T-helper 17 cell (primary cell): ENCODE results near the gene NPAS3. TPM values are rescaled to one million over a fixed set of nuclear protein-coding genes. Genes with fewer than 3 reads are reported as not detected.
A peak's percentile ranks its signal among the peaks of the same experiment; 100 is the strongest.

Experiments
- ATAC-seq: fragments of 150-1000 bp; cut with Tn5 transposase; 2 replicates; pipeline ENCODE4 v1.10.0; 2021; ENCODE audit warnings: mild to moderate bottlenecking, moderate library complexity
- DNase-seq, 3 donors: peaks; one replicate each; pipeline versions ENCODE4 v3.0.0 to v3.0.0-alpha.2; 2020 to 2021
- H3K9me3 ChIP-seq: one replicate; pipeline ENCODE4 v1.7.0; 2013; ENCODE audit warnings: low read length, mild to moderate bottlenecking; ENCODE audit not compliant: control insufficient read depth, poor library complexity, severe bottlenecking
- H3K27ac Mint-ChIP-seq: one replicate; pipeline ENCODE4 v1.8.0; 2022; ENCODE audit warnings: mild to moderate bottlenecking, moderate library complexity, mixed read lengths
- H3K27me3 Mint-ChIP-seq: one replicate; pipeline ENCODE4 v1.8.0; 2022; ENCODE audit warnings: mixed read lengths
- H3K36me3 Mint-ChIP-seq: one replicate; pipeline ENCODE4 v1.8.0; 2022; ENCODE audit warnings: low read depth, mixed read lengths
- H3K4me1 Mint-ChIP-seq: one replicate; pipeline ENCODE4 v1.8.0; 2022; ENCODE audit warnings: mild to moderate bottlenecking, mixed read lengths
- H3K4me3 Mint-ChIP-seq: one replicate; pipeline ENCODE4 v1.8.0; 2022; ENCODE audit warnings: mild to moderate bottlenecking, moderate library complexity, mixed read lengths
- total RNA-seq, 4 donors: library from RNA in 2 of 4; stranded (reverse) in 2 of 4; gene quantifications; one replicate each; pipeline ENCODE4 v1.2.3 and lab custom pipeline; 2022 to 2026

Gene NPAS3
- total RNA-seq, 2 donors from 2014 or later, result not detected

DNA sequence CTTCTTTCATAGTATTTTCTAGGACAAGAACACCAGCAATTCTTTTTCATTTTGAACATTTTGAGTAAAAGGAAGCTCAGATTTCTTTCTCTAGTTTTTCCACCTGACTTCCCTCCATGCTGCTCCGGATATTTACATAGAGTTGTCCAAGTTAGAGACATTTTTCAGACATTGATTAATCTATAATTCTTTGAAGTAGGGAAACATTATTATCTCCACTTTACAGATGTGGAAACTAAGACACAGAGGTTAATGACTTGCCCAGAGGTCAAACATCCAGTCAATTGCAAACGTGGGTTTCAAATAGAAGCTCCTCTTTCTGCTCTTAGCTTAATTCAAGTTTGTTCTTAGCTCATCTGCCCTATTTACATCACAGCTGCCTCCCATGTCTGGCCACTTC, 873.9 kb downstream of the NPAS3 start:
- H3K9me3 ChIP-seq, result no peaks in the 10 kb centered on the region
- Mint-ChIP-seq H3K4me1 (no peaks in the 10 kb centered on the region), H3K27ac (no peak overlapping the region), H3K36me3 (no peaks in the 10 kb centered on the region), H3K27me3 (peaks cover 36% of the 10 kb centered on the region), H3K4me3 (no peak overlapping the region)
- DNase-seq (no peak), ATAC-seq (no peak)

- Mint-ChIP-seq H3K36me3 (no peaks in the 10 kb centered on the region), H3K4me1 (no peaks in the 10 kb centered on the region), H3K27me3 (peaks cover 38% of the 10 kb centered on the region), H3K27ac (no peak overlapping the region), H3K4me3 (no peak overlapping the region)
- DNase-seq (no peak), ATAC-seq (no peak)
- no peaks in the 10 kb centered on the region for H3K9me3 ChIP-seq
These were observed 875.3 kb downstream of the NPAS3 start for GRCh38 chr14:33814010-33814409.

- H3K27me3 Mint-ChIP-seq, result no peaks in the 10 kb centered on the region
- H3K27ac Mint-ChIP-seq, result no peak overlapping the region
- H3K4me1 Mint-ChIP-seq, result peaks cover 9% of the 10 kb centered on the region
- no peak overlapping the region for H3K4me3 Mint-ChIP-seq
- DNase-seq (no peak), ATAC-seq (no peak)
- no peaks in the 10 kb centered on the region for H3K36me3 Mint-ChIP-seq
- H3K9me3 ChIP-seq, result no peaks in the 10 kb centered on the region
These were observed 895.2 kb downstream of the NPAS3 start for GRCh38 chr14:33833706-33834465.

DNA sequence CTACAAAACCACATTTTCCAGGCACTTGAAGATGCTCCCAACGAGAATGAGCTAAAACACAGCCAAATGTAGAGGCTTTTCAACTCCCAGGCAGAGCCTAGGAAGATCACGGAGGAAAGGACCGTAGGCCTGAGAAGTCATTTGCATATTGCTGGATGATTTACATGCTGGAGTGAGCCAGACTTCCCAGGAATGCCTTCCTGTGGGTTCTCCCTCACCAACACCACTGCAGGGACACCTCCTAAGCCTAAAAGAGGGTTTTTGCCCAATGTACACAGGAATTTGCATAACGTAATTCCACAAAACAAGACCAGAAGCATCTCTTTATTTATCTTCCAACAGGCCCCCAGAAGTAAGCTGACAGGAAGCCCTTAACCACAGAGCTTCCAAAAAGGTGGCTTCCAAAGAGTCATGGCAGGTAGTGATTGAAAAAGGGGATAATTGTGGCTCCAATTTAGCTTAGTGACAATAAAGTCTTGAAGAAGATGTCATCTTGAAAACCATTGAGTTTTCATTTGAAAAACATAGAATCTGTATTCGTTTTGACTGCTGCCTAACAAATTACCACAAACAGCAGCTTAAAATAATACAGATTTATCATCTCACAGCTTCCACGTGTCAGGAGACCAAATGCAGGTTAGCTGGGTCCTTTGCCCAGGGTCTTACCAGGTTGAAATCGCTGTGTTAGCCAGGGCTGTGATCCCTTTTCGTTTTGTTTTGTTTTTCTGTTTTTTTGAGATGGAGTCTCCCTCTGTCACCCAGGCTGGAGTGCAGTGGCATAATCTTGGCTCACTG, 896.0 kb downstream of the NPAS3 start:
- DNase-seq, result no peak
- H3K36me3 Mint-ChIP-seq, result no peaks in the 10 kb centered on the region
- no peaks in the 10 kb centered on the region for H3K9me3 ChIP-seq
- H3K27ac Mint-ChIP-seq, result no peak overlapping the region
- H3K4me3 Mint-ChIP-seq, result no peak overlapping the region
- peaks cover 13% of the 10 kb centered on the region for H3K4me1 Mint-ChIP-seq
- no peak for ATAC-seq
- no peaks in the 10 kb centered on the region for H3K27me3 Mint-ChIP-seq

- no peak overlapping the region for H3K4me3 Mint-ChIP-seq
- ATAC-seq (no peak), DNase-seq (no peak)
- H3K27me3 Mint-ChIP-seq, result no peaks in the 10 kb centered on the region
- no peak overlapping the region for H3K27ac Mint-ChIP-seq
- H3K9me3 ChIP-seq, result no peaks in the 10 kb centered on the region
- H3K4me1 Mint-ChIP-seq, result peaks cover 14% of the 10 kb centered on the region
- H3K36me3 Mint-ChIP-seq, result no peaks in the 10 kb centered on the region
These were observed 896.6 kb downstream of the NPAS3 start for GRCh38 chr14:33835261-33835655.

DNA sequence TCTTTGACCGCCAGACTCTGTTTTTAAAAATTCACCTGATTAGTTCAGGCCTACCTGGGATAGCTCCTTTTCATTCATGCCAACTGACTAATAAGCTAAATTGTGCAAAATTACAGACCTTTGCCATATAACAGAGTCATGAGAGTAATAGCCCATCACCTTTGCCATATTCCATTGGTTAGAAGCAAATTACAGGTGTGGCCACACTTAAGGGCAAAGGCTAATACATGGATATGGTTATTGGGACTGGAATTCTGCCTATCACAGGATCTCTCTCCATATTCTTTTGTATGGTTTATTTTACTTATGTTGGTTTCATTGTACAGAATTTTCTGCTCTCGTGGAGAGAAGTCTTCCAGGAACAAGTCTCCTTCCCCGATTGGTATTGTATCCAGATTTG, 897.0 kb downstream of the NPAS3 start:
- DNase-seq (no peak), ATAC-seq (no peak)
- Mint-ChIP-seq H3K4me1 (peaks cover 14% of the 10 kb centered on the region), H3K36me3 (no peaks in the 10 kb centered on the region), H3K4me3 (no peak overlapping the region), H3K27me3 (no peaks in the 10 kb centered on the region), H3K27ac (no peak overlapping the region)
- H3K9me3 ChIP-seq, result no peaks in the 10 kb centered on the region

- peak overlapping the region; percentile 31 for H3K4me3 Mint-ChIP-seq
- no peak overlapping the region for H3K27ac Mint-ChIP-seq
- H3K4me1 Mint-ChIP-seq, result peaks cover 14% of the 10 kb centered on the region
- no peaks in the 10 kb centered on the region for H3K36me3 Mint-ChIP-seq
- H3K9me3 ChIP-seq, result no peaks in the 10 kb centered on the region
- ATAC-seq, result no peak
- no peak for DNase-seq
- no peaks in the 10 kb centered on the region for H3K27me3 Mint-ChIP-seq
These were observed 897.7 kb downstream of the NPAS3 start for GRCh38 chr14:33836203-33836899.

DNA sequence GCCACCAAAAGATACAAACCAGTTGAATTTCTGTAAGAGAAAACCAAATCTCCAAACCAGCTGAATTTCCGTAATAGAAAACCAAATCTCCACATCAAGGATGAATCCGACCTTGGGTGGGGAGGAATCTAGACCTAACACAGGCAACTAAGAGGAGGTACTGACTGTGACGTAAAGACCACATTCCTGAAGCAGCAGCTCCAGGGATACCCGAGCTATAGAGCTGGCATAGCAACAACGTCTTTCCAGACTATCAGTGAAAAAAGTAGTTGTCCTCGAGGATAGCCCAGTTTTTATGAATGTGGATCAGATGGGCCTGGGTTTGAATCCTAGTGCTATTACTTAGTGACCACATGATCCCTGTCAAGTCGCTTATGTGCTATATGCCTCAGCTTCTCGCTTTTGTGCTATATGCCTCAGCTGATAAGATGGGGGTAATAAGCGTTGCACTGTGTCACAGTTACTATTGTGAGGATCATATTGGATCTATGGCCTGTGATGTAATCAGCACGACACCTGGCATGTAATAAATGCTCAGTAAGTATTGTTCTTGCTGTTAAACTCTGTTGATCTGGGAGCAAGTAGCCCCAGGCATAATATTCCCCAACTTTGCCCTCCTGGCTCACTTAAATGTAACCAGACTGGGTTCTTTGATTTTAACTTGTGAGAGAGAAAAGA, 898.4 kb downstream of the NPAS3 start:
- no peak for DNase-seq
- peaks cover 14% of the 10 kb centered on the region for H3K4me1 Mint-ChIP-seq

GRCh38 chr14:33837943-33838683, 899.4 kb downstream of the NPAS3 start:
- DNase-seq (no peak), ATAC-seq (no peak)
- Mint-ChIP-seq H3K27ac (peak overlapping the region; percentile 27), H3K4me1 (peaks cover 16% of the 10 kb centered on the region), H3K27me3 (no peaks in the 10 kb centered on the region), H3K4me3 (no peak overlapping the region), H3K36me3 (no peaks in the 10 kb centered on the region)
- H3K9me3 ChIP-seq, result no peaks in the 10 kb centered on the region

More for the DNA sequence above, 898.4 kb downstream of the NPAS3 start:
- no peaks in the 10 kb centered on the region for H3K27me3 Mint-ChIP-seq
- H3K36me3 Mint-ChIP-seq, result no peaks in the 10 kb centered on the region
- no peaks in the 10 kb centered on the region for H3K9me3 ChIP-seq
- no peak overlapping the region for H3K27ac Mint-ChIP-seq
- H3K4me3 Mint-ChIP-seq, result no peak overlapping the region
- ATAC-seq, result no peak

- Mint-ChIP-seq H3K27ac (peak overlapping the region; percentile 34), H3K4me3 (no peak overlapping the region), H3K36me3 (no peaks in the 10 kb centered on the region), H3K4me1 (peaks cover 10% of the 10 kb centered on the region), H3K27me3 (no peaks in the 10 kb centered on the region)
- H3K9me3 ChIP-seq, result no peaks in the 10 kb centered on the region
- peak in 2 of 3 donors; percentile 18 to 48 for DNase-seq
- ATAC-seq, result peak; percentile 79
These were observed 900.8 kb downstream of the NPAS3 start for GRCh38 chr14:33839193-33840076.

GRCh38 chr14:33840797-33841196, 902.1 kb downstream of the NPAS3 start:
- no peak overlapping the region for H3K27ac Mint-ChIP-seq

DNA sequence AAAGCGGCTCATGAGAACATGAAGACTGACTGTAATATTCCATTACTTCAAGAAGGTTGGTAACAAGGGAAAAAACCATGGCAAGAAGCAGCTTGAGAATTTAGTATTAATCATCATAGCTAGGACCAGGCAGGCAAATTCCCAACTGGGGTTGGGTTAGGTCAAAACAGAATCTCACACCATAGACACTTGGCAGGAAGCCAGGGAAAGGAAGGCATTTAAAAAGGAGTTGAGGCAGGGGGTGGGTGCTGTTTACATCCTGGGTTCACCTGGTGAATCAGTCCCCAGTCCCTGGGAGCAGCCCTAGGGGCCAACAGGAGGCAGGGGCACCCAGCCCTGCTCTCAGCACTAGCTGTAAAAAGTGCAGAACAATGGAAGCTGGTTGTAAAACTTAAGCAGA, 903.6 kb downstream of the NPAS3 start:
- H3K9me3 ChIP-seq, result no peaks in the 10 kb centered on the region
- Mint-ChIP-seq H3K27ac (no peak overlapping the region), H3K4me3 (no peak overlapping the region), H3K36me3 (no peaks in the 10 kb centered on the region), H3K4me1 (peaks cover 12% of the 10 kb centered on the region), H3K27me3 (no peaks in the 10 kb centered on the region)
- no peak for ATAC-seq
- DNase-seq, result no peak

More at GRCh38 chr14:33840797-33841196, 902.1 kb downstream of the NPAS3 start:
- H3K36me3 Mint-ChIP-seq, result no peaks in the 10 kb centered on the region
- DNase-seq, result no peak
- H3K4me3 Mint-ChIP-seq, result no peak overlapping the region
- no peaks in the 10 kb centered on the region for H3K27me3 Mint-ChIP-seq
- ATAC-seq, result no peak
- H3K4me1 Mint-ChIP-seq, result peaks cover 7% of the 10 kb centered on the region
- H3K9me3 ChIP-seq, result no peaks in the 10 kb centered on the region
